DMS114 treated with DMSO at 0.1 percent for 48 hours (cell line): ENCODE data around the gene SLC30A3.
"Not testable (repeated sequence)": the region's sequence is repeated elsewhere in the genome, so short reads cannot be mapped to it uniquely, and the experiment has no call there.

Experiments
- DNase-seq: peaks from one replicate; lab custom pipeline; 2025; ENCODE audit not compliant: unreplicated experiment; lab: John Stamatoyannopoulos, UW

Gene SLC30A3

DNA sequence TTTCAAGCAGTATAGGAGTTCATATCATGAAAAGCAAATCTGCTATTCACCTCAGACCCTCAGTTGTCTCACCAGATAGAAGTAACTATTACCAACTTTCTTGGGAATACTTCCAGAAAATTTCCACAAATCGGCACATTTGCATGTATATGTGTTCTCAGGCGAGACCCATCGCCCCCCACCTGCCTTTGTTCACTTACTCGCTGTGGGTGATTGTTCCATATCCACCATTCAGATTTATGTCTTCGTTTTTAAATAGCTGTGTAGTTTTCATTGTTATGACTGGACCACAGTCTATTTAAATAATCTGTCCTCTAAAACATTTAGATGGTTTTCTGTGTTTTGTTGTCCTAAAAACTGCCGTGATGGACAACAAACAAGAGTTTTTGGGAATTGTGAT, 22.6 kb upstream of the SLC30A3 start:
- DNase-seq = no peak

DNA sequence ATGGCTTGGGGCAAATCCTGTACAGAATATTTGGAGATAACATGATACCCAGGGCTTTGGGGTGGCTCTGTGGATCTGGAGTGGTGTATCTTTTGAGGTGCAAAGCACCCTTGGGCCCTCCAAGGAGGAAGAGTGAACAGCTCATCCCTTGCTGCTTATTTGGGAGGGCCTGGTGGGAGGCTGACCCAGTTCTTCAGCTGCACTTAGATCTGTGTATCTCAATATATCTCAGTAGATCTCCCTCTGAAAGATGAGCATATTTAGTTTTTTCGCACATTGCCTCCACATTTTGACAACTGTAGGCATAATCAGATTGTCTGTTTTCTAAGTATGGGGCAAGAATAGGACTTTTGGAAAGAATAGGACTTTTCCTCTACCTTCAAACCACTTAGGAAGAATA, 22.1 kb upstream of the SLC30A3 start:
- DNase-seq = no peak

DNA sequence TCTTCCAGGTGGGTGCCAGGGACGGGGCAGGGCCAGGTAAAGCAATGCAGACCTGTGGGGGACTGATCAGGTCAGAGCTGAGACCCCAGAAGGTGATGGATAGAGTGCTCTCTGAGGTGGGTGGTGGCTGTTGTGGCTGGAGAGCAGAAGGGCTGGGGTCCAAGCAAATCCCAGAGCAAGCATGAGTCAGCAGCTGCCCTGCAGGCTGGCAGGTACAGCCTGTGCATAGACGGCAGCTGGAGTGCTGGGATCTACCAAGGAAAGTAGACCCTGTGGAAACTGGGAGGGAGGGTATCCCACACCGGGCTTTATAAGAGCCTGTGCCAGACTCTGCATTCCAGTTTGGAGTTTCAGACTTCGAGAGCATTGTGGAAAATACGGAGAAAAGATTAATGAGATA, 20.0 kb upstream of the SLC30A3 start:
- no peak for DNase-seq

DNA sequence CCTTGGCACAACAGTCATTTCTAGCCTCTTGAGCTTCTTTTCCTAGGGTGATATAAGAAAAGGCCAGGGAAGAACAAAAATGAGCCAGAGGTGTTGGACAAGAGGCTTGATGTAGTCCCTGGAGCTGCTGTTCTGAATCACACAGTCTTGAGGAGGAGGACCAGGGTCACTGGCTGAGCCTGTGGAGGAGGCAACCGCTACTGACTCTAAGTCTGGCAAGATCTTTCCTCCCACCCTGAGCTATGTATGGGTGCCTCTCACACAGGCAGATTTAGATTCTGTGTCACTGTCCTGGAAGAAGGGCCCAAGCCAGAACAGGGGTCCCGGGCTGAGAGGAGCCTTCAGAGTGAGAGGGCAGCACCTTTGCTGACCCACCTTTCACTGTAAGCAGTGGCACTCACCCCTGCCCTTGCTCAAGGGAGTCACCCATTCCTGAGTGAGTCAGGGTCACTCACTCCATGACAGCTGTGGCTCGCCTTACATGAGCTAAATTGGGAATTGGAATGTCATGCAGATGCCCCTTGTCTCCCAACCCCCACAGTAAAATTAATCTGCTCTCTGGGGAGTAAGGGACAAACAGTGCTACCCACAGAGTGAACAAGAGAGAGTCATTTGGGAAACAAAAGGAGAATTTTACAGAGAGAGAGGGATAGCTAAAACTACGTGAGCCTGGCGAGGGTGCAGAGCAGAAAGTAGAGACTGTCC, 19.2 kb upstream of the SLC30A3 start, which contains the start of gene TRIM54:
Gene TRIM54 (plus strand): TSS at position 575 of the 705 bp plus-strand sequence. CDS start 303 bp downstream, outside the sequence.
- no peak for DNase-seq

DNA sequence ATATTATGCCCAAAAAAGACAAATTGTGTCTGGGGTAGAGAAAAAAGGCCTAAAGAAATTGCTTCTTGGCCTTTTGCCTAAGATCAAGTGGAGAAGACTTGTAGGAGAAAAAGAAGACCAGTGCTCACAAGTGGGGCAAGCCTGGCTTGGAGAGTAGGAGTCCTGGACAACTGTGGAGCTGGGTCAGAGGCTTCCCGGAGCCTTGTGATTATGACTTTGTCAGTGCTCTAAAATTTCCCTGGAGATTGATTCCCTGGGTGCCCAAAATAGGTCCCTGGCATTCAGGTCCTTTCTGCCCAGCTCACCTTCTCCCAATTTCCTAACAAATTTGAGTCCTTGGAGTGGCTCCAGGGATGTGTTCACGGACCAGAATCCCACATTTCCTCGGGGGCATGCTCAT, 18.6 kb upstream of the SLC30A3 start:
- DNase-seq = no peak

DNA sequence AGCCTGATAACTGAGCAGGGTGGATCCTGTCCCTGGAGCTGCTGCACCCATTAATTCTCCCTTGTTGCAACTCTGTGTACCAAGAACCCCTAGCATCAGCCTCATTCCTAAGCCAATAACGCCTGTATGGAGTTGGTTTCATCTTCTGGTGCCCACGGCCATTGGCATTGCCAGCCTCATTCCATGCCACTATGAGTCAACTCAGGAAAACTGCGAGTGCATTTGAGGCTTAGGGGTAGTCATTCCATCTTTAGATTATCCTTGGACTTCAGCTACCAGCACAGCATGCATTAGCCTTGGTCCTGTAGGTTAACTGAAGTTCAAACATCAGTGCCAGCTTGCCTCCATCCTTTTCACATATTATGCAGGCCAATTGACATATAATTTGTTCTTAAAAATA, 18.0 kb upstream of the SLC30A3 start:
- no peak for DNase-seq

DNA sequence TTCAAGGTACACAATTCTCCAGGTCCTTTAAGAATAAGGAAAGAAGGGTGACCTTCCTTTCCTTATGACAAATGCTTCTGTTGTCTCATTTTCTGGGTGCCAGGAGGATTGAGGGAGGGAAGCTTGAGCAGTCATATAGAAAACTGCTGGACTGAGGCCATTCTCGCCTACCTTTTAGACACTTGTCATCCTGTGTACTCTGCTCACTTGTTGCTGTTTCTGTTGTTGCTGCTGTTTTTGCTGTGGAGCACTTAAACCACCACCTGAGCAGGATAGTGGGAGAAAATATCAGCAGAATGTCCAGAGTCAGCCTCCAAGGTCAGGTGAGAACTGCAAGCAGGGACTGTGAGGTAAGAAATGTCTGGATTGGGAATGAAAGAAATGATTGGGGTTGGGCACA, 15.2 kb upstream of the SLC30A3 start:
- DNase-seq = no peak

DNA sequence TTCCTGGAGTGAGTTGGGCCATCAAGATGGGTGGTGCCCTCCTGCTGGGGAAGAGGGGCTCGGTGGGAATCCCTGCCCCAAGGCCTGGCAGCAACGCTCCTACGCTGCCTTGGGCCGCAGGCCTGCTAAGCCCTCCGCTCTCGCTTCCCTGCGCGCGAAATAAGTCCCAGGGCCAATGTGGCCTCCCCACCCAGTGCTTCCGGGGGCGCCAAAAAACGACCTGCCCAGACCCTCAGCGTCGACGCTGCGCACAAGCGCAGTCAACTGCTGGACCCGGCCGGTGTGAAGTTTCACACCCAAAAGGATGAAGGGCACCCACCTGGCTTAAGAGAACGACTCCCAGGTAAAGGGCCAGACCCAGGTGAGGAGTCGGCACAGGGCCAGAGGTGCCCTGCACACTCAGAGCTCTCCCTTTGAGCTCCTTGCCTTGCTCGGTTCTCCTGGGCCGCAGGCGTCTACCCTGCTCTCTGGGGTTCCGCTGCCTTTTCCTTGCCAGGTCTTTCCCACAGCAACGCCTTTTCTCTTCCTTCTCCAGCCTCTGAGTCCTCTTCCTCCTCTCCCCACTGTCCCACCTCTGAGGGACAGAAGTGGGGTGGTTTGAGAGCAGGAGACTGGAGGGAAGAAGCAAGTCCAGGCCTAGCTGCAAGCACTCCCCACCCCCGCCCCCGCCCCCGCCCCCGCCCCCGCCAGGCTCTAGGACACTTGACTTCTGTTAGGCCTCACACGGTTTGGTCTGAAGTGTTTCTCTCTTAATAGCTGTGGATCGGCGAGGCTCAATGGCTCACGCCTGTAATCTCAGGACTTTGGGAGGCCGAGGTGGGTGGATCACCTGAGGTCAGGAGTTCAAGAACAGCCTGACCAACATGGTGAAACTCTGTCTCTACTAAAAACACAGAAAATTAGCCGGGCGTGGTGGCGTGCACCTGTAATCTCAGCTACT, 12.6 kb upstream of the SLC30A3 start, which contains the start of gene DNAJC5G:
Gene DNAJC5G (plus strand): TSS at position 223 of the 940 bp plus-strand sequence. CDS start 1,296 bp downstream, outside the sequence.
- no peak for DNase-seq

DNA sequence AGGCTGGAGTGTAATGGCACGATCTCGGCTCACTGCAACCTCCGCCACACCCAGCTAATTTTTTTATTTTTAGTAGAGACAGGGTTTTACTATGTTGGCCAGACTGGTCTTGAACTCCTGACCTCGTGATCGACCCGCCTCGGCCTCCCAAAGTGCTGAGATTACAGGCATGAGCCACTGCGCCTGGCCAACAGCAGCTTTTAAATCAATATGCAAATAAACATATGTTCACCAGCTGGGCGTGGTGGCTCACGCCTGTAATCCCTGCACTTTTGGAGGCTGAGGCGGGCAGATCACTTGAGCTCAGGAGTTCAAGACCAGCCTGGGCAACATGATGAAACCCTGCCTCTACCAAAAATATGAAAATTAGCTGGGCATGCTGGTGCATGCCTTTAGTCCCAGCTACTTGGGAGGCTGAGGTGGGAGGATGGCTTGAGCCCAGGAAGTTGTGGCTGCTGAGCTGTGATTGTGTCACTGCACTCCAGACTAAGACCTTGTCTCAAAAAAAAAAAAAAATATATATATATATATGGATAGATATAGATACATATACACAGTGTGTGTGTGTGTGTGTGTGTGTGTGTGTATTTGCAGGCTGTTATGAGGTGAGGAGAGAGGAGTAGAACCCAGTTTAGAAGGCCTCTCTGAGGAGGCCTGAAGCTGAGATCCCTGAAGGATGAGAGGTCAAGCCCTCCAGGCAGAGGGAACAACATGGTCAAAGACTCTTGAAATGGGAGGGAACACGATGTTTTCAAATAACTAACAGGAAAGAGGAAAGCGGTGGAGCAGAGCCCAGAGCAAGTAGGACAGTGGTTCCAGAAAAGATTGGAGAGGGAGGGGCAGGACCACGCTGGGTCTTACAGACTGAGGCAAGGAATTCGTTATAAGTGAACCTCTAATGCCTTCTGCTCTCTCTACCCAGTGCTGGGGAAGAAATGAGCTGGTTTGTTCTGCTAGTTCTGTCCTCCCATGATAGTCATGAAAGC, 10.0 kb upstream of the SLC30A3 start:
- not testable (repeated sequence) for DNase-seq

DNA sequence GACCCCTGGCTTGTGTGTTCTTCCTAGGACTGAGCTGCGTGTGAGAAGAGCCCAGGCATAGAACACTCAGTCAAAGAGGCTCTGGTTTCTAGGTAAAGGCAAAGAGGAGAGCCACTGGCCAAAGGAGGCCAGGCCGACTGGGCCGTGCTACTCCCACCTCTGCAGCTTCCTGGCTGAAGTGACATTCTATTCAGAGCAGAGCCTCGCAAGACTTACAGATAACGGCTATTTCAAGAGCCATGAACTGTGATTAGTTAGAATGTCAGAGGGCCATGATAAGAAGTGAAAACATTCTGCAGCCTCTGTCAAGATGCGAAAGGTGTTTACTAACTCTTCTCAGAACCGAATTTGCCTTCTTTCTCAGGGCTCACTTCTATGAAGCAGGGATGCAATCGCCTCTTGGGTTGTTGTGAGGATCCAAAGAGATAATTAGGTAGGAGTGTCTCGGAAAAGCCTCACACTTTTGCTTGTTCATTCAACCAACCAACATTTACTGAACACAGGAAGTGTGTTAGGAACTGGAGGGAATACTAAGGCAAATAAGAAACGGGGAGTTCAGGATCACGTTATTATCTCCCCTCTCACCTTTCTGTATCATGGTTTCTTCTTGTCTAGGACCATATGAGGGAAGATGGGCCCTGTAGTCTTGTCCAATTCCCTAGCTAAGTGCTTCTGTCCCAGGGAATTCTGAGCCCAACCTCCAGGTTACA, 8.9 kb upstream of the SLC30A3 start:
- DNase-seq = no peak

DNA sequence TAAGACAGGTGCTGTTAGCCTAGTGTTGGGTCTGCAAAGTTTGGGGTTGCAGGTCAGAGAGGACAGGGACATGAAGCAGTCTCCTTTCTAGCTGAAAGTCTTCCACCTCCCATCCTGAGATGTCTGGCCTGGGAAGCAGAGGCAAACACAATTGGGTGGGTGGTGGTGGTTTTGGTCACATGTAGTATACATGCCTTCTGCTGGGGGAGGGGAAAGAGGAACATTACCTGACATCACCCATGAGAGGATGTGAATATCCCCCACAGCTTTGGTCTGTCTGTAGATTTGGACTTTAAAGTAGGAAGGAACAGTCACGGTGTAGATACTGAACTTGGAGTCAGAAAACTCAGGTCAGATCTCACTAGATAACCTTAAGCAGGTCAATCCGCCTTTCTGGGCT, 7.8 kb upstream of the SLC30A3 start:
- no peak for DNase-seq

DNA sequence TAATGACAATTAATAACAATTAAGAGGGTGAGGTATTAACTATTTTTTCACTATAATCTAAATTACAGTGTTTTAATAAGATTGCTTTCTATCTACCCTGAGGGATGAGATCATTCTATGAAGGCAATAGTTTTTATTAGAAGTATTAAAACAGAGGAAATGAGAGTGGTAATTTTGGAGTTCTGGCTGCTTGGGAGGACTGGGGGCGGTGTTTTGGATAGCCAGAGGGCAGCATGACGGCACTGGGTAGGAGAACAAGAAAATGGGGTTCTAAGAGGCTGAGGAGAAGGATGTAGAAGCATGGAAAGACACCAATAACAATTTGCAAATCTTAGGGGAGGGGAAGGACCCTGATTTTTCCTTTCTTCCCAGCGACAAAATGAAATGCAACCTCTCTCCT, 7.3 kb upstream of the SLC30A3 start:
- DNase-seq = no peak

DNA sequence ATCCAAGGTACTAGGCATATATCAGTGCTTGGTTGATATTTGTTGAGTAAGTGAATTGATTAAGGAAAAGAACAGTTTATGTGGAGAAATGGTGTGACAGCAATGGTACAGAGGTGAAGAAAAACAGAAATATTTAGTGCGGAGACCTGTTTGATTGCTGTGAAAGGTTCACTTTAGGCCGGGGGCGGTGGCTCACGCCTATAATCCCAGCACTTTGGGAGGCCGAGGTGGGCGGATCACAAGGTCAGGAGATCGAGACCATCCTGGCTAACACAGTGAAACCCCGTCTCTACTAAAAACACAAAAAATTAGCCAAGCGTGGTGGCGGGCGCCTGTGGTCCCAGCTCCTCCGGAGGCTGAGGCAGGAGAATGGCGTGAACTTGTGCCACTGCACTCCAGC, 5.4 kb upstream of the SLC30A3 start:
- not testable (repeated sequence) for DNase-seq

DNA sequence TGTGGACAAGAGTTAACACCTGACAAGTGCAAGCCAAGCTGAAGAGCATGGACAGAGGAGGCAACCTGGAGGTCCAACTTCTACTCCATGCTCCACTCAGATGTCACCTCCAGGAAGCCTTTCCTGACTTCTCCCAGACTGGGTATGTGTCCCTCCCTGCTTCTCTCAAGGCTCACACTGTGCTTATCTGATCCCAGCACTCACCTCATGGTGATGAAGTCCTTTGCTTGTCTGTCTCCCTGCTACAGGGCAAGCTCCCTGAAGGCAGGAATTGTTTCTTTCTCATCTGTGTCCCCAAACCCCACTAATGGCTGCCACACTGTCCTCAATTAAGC, 2.7 kb upstream of the SLC30A3 start:
- no peak for DNase-seq

DNA sequence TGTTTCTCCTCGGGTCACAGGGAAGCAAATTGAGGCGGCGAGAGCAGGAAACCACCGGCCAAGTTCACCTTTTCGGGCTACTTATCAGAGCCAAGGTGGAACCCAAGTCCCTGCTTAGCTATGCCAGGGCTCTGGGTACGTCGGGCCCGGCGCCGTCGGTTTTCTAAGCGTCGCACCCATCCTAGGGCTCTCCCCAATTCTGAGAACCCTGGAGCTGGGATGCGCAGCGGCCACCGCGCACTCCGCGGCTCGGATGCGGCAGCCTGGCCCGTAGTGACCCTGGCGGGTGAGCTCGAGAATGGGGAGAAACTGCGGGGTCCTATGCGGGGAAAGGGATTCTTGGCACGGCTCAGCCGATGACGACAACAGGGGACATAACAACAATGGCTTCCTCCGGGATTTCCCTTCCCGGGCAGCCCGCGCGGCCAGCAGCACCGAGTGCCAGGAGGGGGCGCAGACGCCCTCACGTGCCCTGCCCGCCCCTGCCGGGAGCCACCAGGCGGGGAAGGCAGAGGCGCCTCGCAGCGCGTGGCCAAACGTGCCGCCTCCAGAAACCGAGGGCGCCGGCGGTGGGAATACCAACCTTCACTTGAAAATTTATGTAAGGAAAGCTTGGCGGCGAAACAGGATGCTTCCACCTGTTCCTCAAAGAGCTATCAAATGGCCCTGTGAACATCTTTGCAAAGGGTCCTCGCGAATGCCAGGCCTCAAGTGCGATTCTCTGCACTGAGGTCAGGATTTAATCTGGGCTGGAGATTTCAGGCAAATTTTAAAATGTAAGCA, 2.1 kb upstream of the SLC30A3 start:
- peak; percentile 60 for DNase-seq

DNA sequence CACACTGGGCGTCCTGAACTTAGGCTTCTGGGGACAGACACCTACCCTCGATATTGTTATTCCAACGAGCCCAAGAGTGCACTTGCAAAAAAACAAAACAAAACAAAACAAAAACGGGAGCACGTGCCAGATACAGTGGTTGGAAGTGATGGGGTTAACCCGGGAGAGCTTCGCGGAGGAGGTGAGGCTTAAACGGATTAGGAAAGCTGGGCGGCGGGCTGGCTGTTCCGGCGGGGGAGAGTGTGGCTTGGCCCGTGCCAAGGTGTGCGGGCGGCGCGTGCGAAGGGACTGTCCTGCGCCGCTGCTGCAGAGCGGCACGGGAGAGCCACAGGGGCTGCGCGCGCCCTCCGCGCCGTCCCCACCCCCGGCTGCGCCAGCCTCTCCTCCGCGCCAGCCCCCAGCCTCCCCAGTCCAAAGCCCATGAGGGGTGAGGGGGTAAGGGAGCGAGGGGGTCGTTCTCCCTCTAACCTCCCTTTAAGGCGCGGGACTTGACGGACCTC, 1.5 kb upstream of the SLC30A3 start:
- DNase-seq = no peak

DNA sequence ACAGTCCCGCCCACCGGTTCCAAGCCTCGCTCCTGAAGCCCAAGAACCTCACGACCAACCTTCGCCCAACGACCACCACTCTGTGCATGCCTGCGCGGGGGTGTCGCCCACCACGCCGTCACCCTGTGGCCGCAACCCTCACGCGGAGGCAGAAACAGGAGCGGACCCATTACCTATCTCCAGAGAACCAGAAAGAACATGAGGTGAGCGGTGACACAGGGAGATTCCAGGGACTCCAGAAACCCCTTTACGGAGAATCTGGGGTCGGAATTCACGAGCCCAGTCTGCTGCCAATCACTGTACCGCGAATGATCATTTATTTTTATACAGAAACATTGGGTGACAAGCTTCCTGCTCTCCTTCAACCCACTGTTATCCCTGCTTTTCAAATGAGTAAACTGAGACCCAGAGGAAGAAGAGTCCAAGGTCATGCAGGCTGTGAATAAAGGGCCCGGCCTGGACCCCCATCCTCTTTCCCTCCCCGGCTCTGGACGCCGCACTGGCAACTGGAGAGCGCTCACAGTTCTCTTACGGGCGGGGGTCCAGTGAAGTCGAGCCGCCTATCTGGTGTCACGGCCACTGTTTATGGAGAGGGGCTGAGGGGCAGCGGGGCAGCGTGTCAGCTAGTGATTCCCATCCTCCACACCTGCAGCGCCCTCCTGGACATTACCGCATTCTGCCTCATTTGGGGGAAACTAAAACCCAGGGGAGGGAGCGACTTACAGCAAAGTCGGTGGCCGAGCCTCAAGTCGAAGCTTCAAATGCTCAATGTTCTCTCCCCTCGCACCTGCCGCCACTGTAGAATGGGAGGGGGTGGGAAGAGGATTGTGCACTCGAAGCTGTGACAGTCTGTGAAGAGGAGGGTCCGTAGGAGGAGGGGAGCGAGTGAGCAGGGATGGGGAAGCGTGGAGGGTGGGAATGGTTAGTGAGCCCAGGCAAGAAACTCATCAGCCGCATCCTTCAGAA, 723 bp upstream of the SLC30A3 start:
- no peak for DNase-seq

DNA sequence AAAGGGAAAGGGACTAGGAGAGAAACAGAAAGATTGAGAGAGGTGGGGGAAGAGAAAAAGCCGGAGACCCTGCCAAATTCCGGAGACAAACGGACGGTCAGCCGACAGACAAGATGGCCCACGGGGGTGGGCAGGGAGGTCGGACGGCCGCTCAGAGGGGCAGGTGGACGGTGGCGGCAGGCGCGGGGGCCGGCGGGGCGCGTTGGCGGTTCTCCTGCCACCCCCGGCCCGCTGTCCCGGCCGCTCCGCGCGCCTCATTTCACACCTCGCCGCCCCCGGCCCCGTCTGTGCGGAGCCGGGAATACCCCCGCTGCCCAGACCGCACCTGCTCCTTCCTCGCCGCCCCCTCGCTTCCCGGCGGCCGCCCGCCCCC, 935 bp downstream of the SLC30A3 start:
- no peak for DNase-seq
